Measurements from ENCODE around the gene FKBP7. TPM values are rescaled to one million over a fixed set of nuclear protein-coding genes. Genes with fewer than 3 reads are reported as not detected.

The FKBP7 gene
- total RNA-seq, 1 donor from 2014 or later: 49.9 TPM

GRCh38 chr2:178457390-178457886, 21.0 kb downstream of the FKBP7 start:
- H3K4me1 Mint-ChIP-seq (ENCODE audit: unreplicated experiment): no peaks in the 10 kb centered on the region
- H3K36me3 Mint-ChIP-seq (ENCODE audit: unreplicated experiment): no peaks in the 10 kb centered on the region
- H3K9me3 Mint-ChIP-seq (ENCODE audit: unreplicated experiment): no peaks in the 10 kb centered on the region
- H3K4me3 Mint-ChIP-seq (ENCODE audit: unreplicated experiment): no peak overlapping the region
- no peak for TF ChIP-seq CTCF (IDR thresholded peaks at IDR 0.05)
- no peaks in the 10 kb centered on the region for H3K27me3 Mint-ChIP-seq (ENCODE audit: unreplicated experiment)
- DNase-seq (ENCODE audit: extremely low spot score, unreplicated experiment): no peak
- H3K27ac Mint-ChIP-seq (ENCODE audit: unreplicated experiment): no peak overlapping the region

GRCh38 chr2:178455947-178456346, 22.5 kb downstream of the FKBP7 start:
- no peak for DNase-seq (ENCODE audit: extremely low spot score, unreplicated experiment)
- no peak overlapping the region for H3K27ac Mint-ChIP-seq (ENCODE audit: unreplicated experiment)
- H3K9me3 Mint-ChIP-seq (ENCODE audit: unreplicated experiment): no peaks in the 10 kb centered on the region
- no peaks in the 10 kb centered on the region for H3K36me3 Mint-ChIP-seq (ENCODE audit: unreplicated experiment)
- no peak overlapping the region for H3K4me3 Mint-ChIP-seq (ENCODE audit: unreplicated experiment)
- H3K4me1 Mint-ChIP-seq (ENCODE audit: unreplicated experiment): peaks cover 10% of the 10 kb centered on the region
- TF ChIP-seq CTCF (IDR thresholded peaks at IDR 0.05): no peak
- H3K27me3 Mint-ChIP-seq (ENCODE audit: unreplicated experiment): no peaks in the 10 kb centered on the region

GRCh38 chr2:178452870-178453269, 25.5 kb downstream of the FKBP7 start:
- Mint-ChIP-seq H3K4me3 (ENCODE audit: unreplicated experiment) (no peak overlapping the region), H3K27ac (ENCODE audit: unreplicated experiment) (no peak overlapping the region), H3K4me1 (ENCODE audit: unreplicated experiment) (peaks cover 31% of the 10 kb centered on the region), H3K9me3 (ENCODE audit: unreplicated experiment) (no peaks in the 10 kb centered on the region), H3K36me3 (ENCODE audit: unreplicated experiment) (peaks cover 10% of the 10 kb centered on the region), H3K27me3 (ENCODE audit: unreplicated experiment) (no peaks in the 10 kb centered on the region)
- no peak for DNase-seq (ENCODE audit: extremely low spot score, unreplicated experiment)
- TF ChIP-seq CTCF (IDR thresholded peaks at IDR 0.05): no peak

- no peak for DNase-seq (ENCODE audit: extremely low spot score, unreplicated experiment)
- Mint-ChIP-seq H3K27me3 (ENCODE audit: unreplicated experiment) (no peaks in the 10 kb centered on the region), H3K36me3 (ENCODE audit: unreplicated experiment) (peaks cover 12% of the 10 kb centered on the region), H3K9me3 (ENCODE audit: unreplicated experiment) (no peaks in the 10 kb centered on the region), H3K27ac (ENCODE audit: unreplicated experiment) (peak overlapping the region; percentile 99), H3K4me3 (ENCODE audit: unreplicated experiment) (peak overlapping the region; percentile 78), H3K4me1 (ENCODE audit: unreplicated experiment) (peaks cover 32% of the 10 kb centered on the region)
- no peak for TF ChIP-seq CTCF (IDR thresholded peaks at IDR 0.05)
These were observed 26.1 kb downstream of the FKBP7 start for GRCh38 chr2:178452334-178452733.

GRCh38 chr2:178450774-178451525, 27.4 kb downstream of the FKBP7 start, which contains the start of the genes PJVK and PRKRA:
TSS of gene PJVK (plus strand) at chr2:178451378. CDS start at chr2:178453410, 2,032 bp downstream.
TSS of gene PRKRA (minus strand) at chr2:178451175. CDS start at chr2:178451030, 145 bp downstream.
- Mint-ChIP-seq H3K4me3 (ENCODE audit: unreplicated experiment) (peak within 1 kb of the TSS; percentile 82), H3K9me3 (ENCODE audit: unreplicated experiment) (no peaks in the 10 kb centered on the region), H3K27ac (ENCODE audit: unreplicated experiment) (peak within 1 kb of the TSS; percentile 99), H3K4me1 (ENCODE audit: unreplicated experiment) (peaks cover 32% of the 10 kb centered on the region), H3K27me3 (ENCODE audit: unreplicated experiment) (no peaks in the 10 kb centered on the region), H3K36me3 (ENCODE audit: unreplicated experiment) (peaks cover 19% of the 10 kb centered on the region)
- DNase-seq (ENCODE audit: extremely low spot score, unreplicated experiment): peak; percentile 100
- no peak for TF ChIP-seq CTCF (IDR thresholded peaks at IDR 0.05)

Measured in osteocyte (in vitro differentiated cells).